HFF-Myc (cell line): ENCODE results near the gene EFNB2.

Experiments used
- DNase-seq: peaks from one replicate; pipeline ENCODE4 v3.0.0-alpha.2; 2011; ENCODE audit warnings: low read depth; ENCODE audit errors: extremely low read depth
- H3K4me3 ChIP-seq: replicated peaks from 2 replicates; pipeline ENCODE4 v1.5.1; 2011; ENCODE audit warnings: low read depth, mild to moderate bottlenecking, control low read depth, low read length
- CTCF ChIP-seq: IDR thresholded peaks from 2 replicates; pipeline ENCODE4 v1.5.1; 2012; ENCODE audit warnings: mild to moderate bottlenecking, low read depth, low read length, control low read depth; ENCODE audit errors: missing control alignments

Gene EFNB2

GRCh38 chr13:106455777-106456176 lies 79.7 kb downstream of the EFNB2 start:
- no peak for DNase-seq
- H3K4me3 ChIP-seq = no peak overlapping the region
- no peak for TF ChIP-seq CTCF

DNA sequence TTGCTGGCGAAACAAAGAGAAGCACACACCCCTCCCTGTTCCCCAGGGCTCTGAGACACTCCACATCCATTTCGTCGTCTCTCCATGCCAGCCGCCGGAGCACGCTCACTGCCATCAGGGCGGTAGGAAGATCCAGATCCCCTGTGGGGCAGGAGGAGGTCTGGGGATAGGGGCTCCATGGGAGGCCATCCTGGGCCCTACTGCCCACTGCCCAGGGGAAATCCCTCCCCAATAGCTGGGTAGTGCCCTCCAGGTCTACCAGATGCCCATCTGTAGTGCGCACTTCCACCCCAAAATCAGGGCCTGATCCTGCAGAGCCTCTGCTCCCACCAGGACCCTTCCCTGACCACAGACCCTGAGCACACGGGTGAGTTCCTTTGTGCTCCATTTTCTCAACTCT lies 80.3 kb downstream of the EFNB2 start:
- TF ChIP-seq CTCF = no peak
- DNase-seq = no peak
- H3K4me3 ChIP-seq = no peak overlapping the region

DNA sequence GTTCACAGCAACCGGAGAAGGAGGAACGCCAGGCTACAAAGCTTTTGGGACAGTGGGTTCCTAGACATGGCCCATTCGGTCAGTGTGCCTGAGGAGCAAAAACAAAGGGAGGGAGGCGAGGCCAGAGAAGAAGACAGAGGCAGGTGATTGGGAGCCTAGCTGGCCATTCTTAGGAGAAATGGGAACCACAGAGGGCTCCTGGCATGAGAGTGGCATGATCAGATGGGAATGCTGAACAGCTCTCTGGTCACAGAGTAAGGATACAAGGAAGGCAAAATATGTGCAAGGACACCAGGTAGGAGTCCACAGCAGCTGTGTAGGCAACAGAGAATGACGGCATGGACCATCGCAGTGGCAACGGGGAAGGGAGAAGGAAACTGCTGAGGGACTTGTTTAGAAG lies 82.4 kb downstream of the EFNB2 start:
- DNase-seq = no peak
- no peak overlapping the region for H3K4me3 ChIP-seq
- TF ChIP-seq CTCF = no peak

DNA sequence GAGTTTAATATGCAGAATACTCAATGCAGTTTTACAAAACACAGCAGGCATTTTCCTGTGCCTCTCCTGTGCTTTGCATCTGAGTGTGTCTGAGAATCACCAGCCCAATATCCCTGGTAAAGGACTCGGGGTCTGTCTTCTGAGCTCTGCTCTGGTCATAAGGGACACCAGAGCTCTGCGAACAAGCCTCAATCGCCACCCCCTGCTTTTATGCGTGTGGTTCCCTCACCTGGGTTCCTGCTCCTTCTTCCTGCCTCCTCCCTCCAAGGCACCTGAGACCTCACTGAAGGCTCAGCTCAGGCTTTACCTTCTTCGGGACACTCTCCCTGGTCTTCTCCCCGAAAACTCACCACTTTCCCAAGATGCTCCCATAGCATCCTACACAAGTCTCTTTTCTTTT lies 84.5 kb downstream of the EFNB2 start:
- H3K4me3 ChIP-seq = no peak overlapping the region
- TF ChIP-seq CTCF = no peak
- DNase-seq = no peak

DNA sequence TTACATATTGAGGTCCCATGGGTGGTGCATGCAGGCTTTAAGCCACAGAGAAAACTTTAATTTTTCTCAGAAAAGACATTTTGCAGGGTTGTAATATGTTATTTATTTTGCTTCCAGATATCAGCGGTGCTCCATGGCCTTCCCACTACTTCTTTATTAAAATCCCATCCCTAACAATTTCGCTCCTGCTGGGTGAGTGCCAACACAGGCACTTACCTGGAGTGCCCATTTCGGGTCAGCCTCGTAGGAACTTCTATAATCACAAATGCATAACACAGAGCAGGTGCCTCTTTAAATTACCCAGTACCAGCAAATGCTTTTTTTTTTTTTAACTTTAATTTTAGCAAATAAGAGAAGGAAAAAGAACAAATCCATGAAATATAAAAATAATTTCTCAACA lies 86.4 kb downstream of the EFNB2 start:
- no peak for TF ChIP-seq CTCF
- DNase-seq = no peak
- no peak overlapping the region for H3K4me3 ChIP-seq

- TF ChIP-seq CTCF = no peak
- DNase-seq = no peak
- H3K4me3 ChIP-seq = no peak overlapping the region
Observed at GRCh38 chr13:106445996-106446395, 89.5 kb downstream of the EFNB2 start.

- DNase-seq = no peak
- H3K4me3 ChIP-seq = no peak overlapping the region
- no peak for TF ChIP-seq CTCF
Observed at GRCh38 chr13:106443607-106444322, 91.7 kb downstream of the EFNB2 start.
